ENCODE data around the gene THOC6. TPM values are rescaled to one million over a fixed set of nuclear protein-coding genes. Genes with fewer than 3 reads are reported as not detected.
A peak's percentile ranks its signal among the peaks of the same experiment; 100 is the strongest.

Gene THOC6
- polyA plus RNA-seq, 2 of the 4 experiments (the other 2 are of a cell fraction): 32.5 to 53.2 TPM

DNA sequence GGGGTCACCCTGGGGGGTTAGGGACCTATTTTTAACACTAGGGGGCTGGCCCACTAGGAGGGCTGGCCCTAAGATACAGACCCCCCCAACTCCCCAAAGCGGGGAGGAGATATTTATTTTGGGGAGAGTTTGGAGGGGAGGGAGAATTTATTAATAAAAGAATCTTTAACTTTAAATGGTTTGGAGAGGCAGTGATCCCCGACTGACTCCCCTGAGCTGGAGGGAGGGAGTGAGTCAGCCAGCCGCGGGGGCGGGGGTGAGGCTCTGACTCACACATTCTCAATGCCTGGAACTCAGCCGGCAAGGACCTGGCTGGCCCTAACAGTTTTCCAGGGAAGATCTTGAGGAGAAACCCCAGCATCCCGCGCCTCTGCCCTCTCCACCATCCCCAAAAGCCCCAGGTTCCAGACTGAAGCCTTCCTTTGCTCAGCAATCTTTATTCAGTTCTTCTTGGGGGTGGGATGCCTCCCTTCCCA, 1.6 kb upstream of the THOC6 start (continued):
- TF ChIP-seq RARB (CRISPR knock-in tag; IDR thresholded peaks at IDR 0.05): peak; percentile 29; the same call in 1 of the 2 replicates

DNA sequence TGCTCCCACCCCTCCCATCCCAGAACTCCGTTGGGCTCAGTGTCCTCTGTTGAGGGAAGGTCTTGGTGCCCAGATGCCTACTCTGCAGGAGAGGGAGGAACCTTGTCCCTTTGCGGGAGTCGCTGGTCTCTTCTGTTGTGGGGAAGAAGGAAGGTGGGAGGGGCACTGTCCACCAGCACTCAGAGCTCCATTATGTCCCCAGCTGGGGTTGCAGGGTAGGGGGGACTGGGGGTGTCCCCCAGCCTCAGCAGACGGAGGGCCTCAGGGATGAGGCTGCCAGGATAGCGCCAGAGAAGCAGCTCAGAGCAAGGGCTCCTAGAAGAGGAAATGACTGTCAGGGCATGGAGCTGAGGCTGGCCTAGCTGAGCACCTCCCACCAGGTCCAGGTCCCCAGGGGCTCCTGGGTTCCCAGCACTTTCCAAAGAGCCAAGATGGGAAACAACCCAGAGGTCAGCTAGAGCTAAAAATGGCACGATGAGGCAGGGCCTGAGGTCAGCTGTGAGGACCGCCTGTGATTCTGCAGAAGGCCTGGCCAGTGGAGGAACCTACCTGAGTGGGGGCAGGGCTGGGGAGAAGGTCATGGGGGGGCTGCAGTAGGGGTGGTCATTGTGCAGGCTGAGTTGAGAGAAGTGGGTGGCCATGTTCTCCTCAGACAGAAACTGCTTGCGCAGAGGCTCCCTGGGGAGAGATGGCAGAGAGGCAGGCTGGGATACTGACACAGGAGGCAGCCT, 986 bp upstream of the THOC6 start:
- ChIA-PET CTCF (interaction anchor here (0.7 to 6.6 kb wide), 8 partner anchors 8 to 127 kb away, joined by 3 to 112 read pairs (median 5); no protein-coding TSS in a partner anchor), POLR2A (interaction anchor here (0.6 to 6.2 kb wide), 7 partner anchors 9 to 23 kb away, joined by 3 to 107 read pairs (median 5); no protein-coding TSS in a partner anchor)
- ATAC-seq (peak; percentile 1 to 6; a peak in 5 of 6 replicates), DNase-seq (ENCODE audit: low read depth in 1 of 2, low spot score in 1 of 2) (peak in 1 of 2 experiments; percentile 86), FAIRE-seq (no peak)
- 0% methylated on average over 5 of the region's 8 CpGs for WGBS (ENCODE audit: missing lambda C conversion rate)
- no peak for TF ChIP-seq KDM1A (IDR thresholded peaks at IDR 0.05; ENCODE audit: low read depth)
- 0 out of 2 replicates have a peak, but pooled peaks have one; percentile 25 for TF ChIP-seq RARB (CRISPR knock-in tag; IDR thresholded peaks at IDR 0.05)
- TF ChIP-seq JUN (IDR thresholded peaks at IDR 0.05): peak in 1 of 2 experiments; percentile 62; a peak in 4 of 5 replicates
- peak; percentile 20; the same call in 1 of the 2 replicates for TF ChIP-seq POLR2AphosphoS2 (conservative IDR thresholded peaks at IDR 0.05; ENCODE audit: low read length)
- TF ChIP-seq, protein P1, sequence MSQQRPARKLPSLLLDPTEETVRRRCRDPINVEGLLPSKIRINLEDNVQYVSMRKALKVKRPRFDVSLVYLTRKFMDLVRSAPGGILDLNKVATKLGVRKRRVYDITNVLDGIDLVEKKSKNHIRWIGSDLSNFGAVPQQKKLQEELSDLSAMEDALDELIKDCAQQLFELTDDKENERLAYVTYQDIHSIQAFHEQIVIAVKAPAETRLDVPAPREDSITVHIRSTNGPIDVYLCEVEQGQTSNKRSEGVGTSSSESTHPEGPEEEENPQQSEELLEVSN (IDR thresholded peaks at IDR 0.05; ENCODE audit: borderline replicate concordance, low read depth): 0 out of 2 replicates have a peak, but pooled peaks have one; percentile 35
- TF ChIP-seq, protein P2, sequence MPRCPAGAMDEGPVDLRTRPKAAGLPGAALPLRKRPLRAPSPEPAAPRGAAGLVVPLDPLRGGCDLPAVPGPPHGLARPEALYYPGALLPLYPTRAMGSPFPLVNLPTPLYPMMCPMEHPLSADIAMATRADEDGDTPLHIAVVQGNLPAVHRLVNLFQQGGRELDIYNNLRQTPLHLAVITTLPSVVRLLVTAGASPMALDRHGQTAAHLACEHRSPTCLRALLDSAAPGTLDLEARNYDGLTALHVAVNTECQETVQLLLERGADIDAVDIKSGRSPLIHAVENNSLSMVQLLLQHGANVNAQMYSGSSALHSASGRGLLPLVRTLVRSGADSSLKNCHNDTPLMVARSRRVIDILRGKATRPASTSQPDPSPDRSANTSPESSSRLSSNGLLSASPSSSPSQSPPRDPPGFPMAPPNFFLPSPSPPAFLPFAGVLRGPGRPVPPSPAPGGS (IDR thresholded peaks at IDR 0.05): peak; percentile 26; the same call in 1 of the 3 replicates
- TF ChIP-seq SREBF2 (IDR thresholded peaks at IDR 0.05): no peak
- TF ChIP-seq POLR2A (IDR thresholded peaks at IDR 0.05; ENCODE audit: low read length): peak; percentile 32; the same call in 1 of the 2 replicates
- no peak for TF ChIP-seq NPAS2 (CRISPR knock-in tag; IDR thresholded peaks at IDR 0.05; ENCODE audit: borderline replicate concordance)
- TF ChIP-seq CEBPB (IDR thresholded peaks at IDR 0.05): 0 out of 4 replicates have a peak, but pooled peaks of 1 of the 2 experiments have one; percentile 4
- TF ChIP-seq, protein P3, sequence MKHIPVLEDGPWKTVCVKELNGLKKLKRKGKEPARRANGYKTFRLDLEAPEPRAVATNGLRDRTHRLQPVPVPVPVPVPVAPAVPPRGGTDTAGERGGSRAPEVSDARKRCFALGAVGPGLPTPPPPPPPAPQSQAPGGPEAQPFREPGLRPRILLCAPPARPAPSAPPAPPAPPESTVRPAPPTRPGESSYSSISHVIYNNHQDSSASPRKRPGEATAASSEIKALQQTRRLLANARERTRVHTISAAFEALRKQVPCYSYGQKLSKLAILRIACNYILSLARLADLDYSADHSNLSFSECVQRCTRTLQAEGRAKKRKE (CRISPR knock-in tag; IDR thresholded peaks at IDR 0.05; ENCODE audit: low read depth): 0 out of 2 replicates have a peak, but pooled peaks have one; percentile 41
- TF ChIP-seq, protein P4, sequence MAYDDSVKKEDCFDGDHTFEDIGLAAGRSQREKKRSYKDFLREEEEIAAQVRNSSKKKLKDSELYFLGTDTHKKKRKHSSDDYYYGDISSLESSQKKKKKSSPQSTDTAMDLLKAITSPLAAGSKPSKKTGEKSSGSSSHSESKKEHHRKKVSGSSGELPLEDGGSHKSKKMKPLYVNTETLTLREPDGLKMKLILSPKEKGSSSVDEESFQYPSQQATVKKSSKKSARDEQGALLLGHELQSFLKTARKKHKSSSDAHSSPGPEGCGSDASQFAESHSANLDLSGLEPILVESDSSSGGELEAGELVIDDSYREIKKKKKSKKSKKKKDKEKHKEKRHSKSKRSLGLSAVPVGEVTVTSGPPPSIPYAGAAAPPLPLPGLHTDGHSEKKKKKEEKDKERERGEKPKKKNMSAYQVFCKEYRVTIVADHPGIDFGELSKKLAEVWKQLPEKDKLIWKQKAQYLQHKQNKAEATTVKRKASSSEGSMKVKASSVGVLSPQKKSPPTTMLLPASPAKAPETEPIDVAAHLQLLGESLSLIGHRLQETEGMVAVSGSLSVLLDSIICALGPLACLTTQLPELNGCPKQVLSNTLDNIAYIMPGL (CRISPR knock-in tag; IDR thresholded peaks at IDR 0.05; ENCODE audit: borderline replicate concordance): 0 out of 2 replicates have a peak, but pooled peaks have one; percentile 35
- no peak for TF ChIP-seq HOXB13 (CRISPR knock-in tag; IDR thresholded peaks at IDR 0.05; ENCODE audit: low read depth)
- TF ChIP-seq, protein P5, sequence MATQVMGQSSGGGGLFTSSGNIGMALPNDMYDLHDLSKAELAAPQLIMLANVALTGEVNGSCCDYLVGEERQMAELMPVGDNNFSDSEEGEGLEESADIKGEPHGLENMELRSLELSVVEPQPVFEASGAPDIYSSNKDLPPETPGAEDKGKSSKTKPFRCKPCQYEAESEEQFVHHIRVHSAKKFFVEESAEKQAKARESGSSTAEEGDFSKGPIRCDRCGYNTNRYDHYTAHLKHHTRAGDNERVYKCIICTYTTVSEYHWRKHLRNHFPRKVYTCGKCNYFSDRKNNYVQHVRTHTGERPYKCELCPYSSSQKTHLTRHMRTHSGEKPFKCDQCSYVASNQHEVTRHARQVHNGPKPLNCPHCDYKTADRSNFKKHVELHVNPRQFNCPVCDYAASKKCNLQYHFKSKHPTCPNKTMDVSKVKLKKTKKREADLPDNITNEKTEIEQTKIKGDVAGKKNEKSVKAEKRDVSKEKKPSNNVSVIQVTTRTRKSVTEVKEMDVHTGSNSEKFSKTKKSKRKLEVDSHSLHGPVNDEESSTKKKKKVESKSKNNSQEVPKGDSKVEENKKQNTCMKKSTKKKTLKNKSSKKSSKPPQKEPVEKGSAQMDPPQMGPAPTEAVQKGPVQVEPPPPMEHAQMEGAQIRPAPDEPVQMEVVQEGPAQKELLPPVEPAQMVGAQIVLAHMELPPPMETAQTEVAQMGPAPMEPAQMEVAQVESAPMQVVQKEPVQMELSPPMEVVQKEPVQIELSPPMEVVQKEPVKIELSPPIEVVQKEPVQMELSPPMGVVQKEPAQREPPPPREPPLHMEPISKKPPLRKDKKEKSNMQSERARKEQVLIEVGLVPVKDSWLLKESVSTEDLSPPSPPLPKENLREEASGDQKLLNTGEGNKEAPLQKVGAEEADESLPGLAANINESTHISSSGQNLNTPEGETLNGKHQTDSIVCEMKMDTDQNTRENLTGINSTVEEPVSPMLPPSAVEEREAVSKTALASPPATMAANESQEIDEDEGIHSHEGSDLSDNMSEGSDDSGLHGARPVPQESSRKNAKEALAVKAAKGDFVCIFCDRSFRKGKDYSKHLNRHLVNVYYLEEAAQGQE (IDR thresholded peaks at IDR 0.05): 0 out of 2 replicates have a peak, but pooled peaks have one; percentile 19
- no peak for TF ChIP-seq CBX2 (IDR thresholded peaks at IDR 0.05; ENCODE audit: borderline replicate concordance, low read depth)
- peak; percentile 7 for TF ChIP-seq TFCP2L1 (CRISPR knock-in tag; IDR thresholded peaks at IDR 0.05)
- TF ChIP-seq FOSB (CRISPR knock-in tag; IDR thresholded peaks at IDR 0.05): 0 out of 2 replicates have a peak, but pooled peaks have one; percentile 75
- TF ChIP-seq EHMT2 (IDR thresholded peaks at IDR 0.05; ENCODE audit: low read depth): no peak
- TF ChIP-seq, protein P6, sequence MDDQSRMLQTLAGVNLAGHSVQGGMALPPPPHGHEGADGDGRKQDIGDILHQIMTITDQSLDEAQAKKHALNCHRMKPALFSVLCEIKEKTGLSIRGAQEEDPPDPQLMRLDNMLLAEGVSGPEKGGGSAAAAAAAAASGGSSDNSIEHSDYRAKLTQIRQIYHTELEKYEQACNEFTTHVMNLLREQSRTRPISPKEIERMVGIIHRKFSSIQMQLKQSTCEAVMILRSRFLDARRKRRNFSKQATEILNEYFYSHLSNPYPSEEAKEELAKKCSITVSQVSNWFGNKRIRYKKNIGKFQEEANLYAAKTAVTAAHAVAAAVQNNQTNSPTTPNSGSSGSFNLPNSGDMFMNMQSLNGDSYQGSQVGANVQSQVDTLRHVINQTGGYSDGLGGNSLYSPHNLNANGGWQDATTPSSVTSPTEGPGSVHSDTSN (IDR thresholded peaks at IDR 0.05): peak; percentile 42
- TF ChIP-seq SMC3 (IDR thresholded peaks at IDR 0.05): no peak
- TF ChIP-seq GATA3 (IDR thresholded peaks at IDR 0.05; ENCODE audit: borderline replicate concordance): no peak
- no peak for TF ChIP-seq HEYL (CRISPR knock-in tag; IDR thresholded peaks at IDR 0.05)
- no peak for TF ChIP-seq ESRRA (IDR thresholded peaks at IDR 0.05; ENCODE audit: borderline replicate concordance, low read length)
- TF ChIP-seq HOXA7 (CRISPR knock-in tag; IDR thresholded peaks at IDR 0.05): no peak; the same call in 1 of the 2 replicates
- peak; percentile 7; the same call in 1 of the 2 replicates for TF ChIP-seq TP53 (CRISPR knock-in tag; IDR thresholded peaks at IDR 0.05)
- H3K4me3 ChIP-seq: peak overlapping the region; percentile 93
- H3K9me3 ChIP-seq: no peaks in the 10 kb centered on the region
- peak overlapping the region; percentile 89 for H3K4me2 ChIP-seq
- H3K27ac ChIP-seq: peak overlapping the region; percentile 98 to 100
- H3K4me1 ChIP-seq: peaks cover 27% of the 10 kb centered on the region
